AG04449 (cell line): ENCODE results near the gene ECHDC1.

Experiments used
- CTCF ChIA-PET: fragments of 350-600 bp; formaldehyde crosslinking; extraction: SDS; loops from one replicate; lab custom pipeline; 2021; ENCODE audit warnings: antibody characterized with exemption; lab: Yijun Ruan, JAX
- POLR2A ChIA-PET: fragments of 400-600, 350-600 bp; formaldehyde crosslinking; extraction: SDS; loops from one replicate; lab custom pipeline; 2020; ENCODE audit warnings: antibody characterized with exemption, inconsistent platforms; lab: Yijun Ruan, JAX
- DNase-seq: peaks from one replicate; pipeline ENCODE4 v3.0.0-alpha.2; 2010; ENCODE audit warnings: low read depth, low spot score
- H3K4me3 ChIP-seq: 2 replicates; pipeline ENCODE4 v1.5.1; 2011; ENCODE audit warnings: low read depth, mild to moderate bottlenecking, control low read depth, low read length
- TF ChIP-seq, protein P1 (sequence below): IDR thresholded peaks from one replicate; pipeline ENCODE4 v1.5.1; 2011; ENCODE audit warnings: mild to moderate bottlenecking, moderate library complexity, low read length, control low read depth, inconsistent platforms; ENCODE audit not compliant: insufficient read depth; ENCODE audit errors: missing control alignments

Gene ECHDC1

GRCh38 chr6:127366282-127367022 is 23.0 kb upstream of the ECHDC1 start:
- TF ChIP-seq, protein P1, sequence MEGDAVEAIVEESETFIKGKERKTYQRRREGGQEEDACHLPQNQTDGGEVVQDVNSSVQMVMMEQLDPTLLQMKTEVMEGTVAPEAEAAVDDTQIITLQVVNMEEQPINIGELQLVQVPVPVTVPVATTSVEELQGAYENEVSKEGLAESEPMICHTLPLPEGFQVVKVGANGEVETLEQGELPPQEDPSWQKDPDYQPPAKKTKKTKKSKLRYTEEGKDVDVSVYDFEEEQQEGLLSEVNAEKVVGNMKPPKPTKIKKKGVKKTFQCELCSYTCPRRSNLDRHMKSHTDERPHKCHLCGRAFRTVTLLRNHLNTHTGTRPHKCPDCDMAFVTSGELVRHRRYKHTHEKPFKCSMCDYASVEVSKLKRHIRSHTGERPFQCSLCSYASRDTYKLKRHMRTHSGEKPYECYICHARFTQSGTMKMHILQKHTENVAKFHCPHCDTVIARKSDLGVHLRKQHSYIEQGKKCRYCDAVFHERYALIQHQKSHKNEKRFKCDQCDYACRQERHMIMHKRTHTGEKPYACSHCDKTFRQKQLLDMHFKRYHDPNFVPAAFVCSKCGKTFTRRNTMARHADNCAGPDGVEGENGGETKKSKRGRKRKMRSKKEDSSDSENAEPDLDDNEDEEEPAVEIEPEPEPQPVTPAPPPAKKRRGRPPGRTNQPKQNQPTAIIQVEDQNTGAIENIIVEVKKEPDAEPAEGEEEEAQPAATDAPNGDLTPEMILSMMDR, result no peak
- POLR2A ChIA-PET, result interaction anchor here (1.2 kb wide), 1 partner anchor 24 kb away, joined by 3 read pairs; no protein-coding TSS in a partner anchor
- peak; percentile 94 for DNase-seq
- CTCF ChIA-PET, result interaction anchor here (0.9 to 1.4 kb wide), 5 partner anchors 9 to 150 kb away, joined by 3 to 4 read pairs (median 3); no protein-coding TSS in a partner anchor
- no peak overlapping the region for H3K4me3 ChIP-seq

DNA sequence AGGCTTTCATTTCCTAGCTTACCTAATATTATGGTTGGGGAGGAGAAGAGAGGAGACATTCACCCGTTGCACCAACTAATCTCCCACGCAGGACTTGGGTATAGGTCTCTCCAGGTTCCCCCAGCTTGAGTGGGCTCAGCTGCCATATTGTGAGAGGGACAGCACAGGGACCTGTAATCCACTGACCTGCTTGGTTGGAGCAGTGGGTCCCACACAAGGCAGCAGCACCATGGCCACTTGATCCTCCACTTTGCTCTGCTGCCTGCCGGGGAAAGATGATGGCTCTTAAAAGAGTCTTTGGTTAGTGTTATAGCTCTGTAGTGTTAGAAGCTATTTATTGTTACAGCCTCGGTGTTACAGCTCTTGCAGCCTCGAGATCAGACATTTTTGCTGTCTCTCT is 22.5 kb upstream of the ECHDC1 start:
- TF ChIP-seq, protein P1, result no peak
- H3K4me3 ChIP-seq, result no peak overlapping the region
- DNase-seq, result no peak
- ChIA-PET CTCF (interaction anchor here (0.9 to 1.4 kb wide), 3 partner anchors 9 to 98 kb away, joined by 3 to 4 read pairs (median 3); no protein-coding TSS in a partner anchor), POLR2A (interaction anchor here (1.2 kb wide), 1 partner anchor 23 kb away, joined by 3 read pairs; no protein-coding TSS in a partner anchor)

DNA sequence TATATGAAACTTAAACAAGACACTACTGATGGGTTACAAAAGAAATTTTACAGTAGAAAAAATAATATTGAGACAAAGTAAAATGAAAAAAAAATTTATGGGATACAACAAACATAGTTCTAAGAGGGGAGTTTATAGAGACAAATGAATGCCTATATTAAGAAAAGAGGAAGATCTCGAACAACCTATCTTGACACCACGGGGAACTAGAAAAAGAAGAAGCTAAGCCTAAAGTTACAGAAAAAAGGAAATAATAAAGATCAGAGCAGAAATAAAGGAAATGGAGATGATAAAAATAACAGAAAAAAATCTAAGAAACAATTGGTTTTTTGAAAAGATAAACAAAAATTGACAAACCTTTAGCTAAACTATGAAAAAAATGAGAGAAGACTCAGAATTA is 9.1 kb upstream of the ECHDC1 start:
- POLR2A ChIA-PET, result no interaction called here
- CTCF ChIA-PET, result interaction anchor here (0.7 kb wide), 1 partner anchor 48 kb away, joined by 3 read pairs; no protein-coding TSS in a partner anchor
- TF ChIP-seq, protein P1, result no peak
- no peak overlapping the region for H3K4me3 ChIP-seq
- no peak for DNase-seq

GRCh38 chr6:127349980-127350379 is 6.6 kb upstream of the ECHDC1 start:
- TF ChIP-seq, protein P1, result no peak
- ChIA-PET CTCF (no interaction called here), POLR2A (no interaction called here)
- DNase-seq, result no peak
- H3K4me3 ChIP-seq, result no peak overlapping the region

DNA sequence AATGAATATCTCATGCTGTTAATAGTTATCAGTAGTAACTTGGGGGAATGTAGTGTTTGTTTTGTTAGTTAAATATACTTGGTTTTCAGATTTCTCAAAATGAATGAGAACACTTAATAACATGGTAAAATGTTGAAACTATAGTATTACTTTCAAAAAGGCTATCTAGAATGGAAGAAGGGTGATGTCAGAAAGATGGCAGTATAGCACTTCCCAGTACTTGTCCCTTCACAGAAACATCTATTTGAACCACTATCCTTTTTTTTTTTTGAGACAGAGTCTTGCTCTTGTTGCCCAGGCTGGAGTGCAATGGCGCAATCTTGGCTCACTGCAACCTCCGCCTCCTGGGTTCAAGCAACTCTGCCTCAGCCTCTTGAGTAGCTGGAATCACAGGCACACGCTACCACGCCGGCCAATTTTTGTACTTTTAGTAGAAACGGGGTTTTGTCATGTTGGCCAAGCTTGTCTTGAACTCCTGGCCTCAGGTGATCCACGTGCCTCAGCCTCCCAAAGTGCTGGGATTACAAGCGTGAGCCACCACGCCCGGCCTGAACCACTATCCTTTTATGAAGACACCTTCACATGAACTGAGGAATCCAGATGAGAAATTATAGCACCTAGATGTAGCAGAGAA is 4.7 kb upstream of the ECHDC1 start:
- DNase-seq, result no peak
- H3K4me3 ChIP-seq, result no peak overlapping the region
- TF ChIP-seq, protein P1, result no peak
- POLR2A ChIA-PET, result no interaction called here
- CTCF ChIA-PET, result no interaction called here

- H3K4me3 ChIP-seq, result no peak overlapping the region
Measured at GRCh38 chr6:127347178-127347577, 3.8 kb upstream of the ECHDC1 start.

More at GRCh38 chr6:127347178-127347577, 3.8 kb upstream of the ECHDC1 start:
- CTCF ChIA-PET, result no interaction called here
- POLR2A ChIA-PET, result no interaction called here
- TF ChIP-seq, protein P1, result no peak
- DNase-seq, result no peak
